H1 (cell line): ENCODE results near the gene RCBTB1. TPM values are rescaled to one million over a fixed set of nuclear protein-coding genes. Genes with fewer than 3 reads are reported as not detected.

Experiments used
- ATF2 ChIP-seq: IDR thresholded peaks from 2 replicates; pipeline ENCODE4 v1.6.1; 2012; ENCODE audit warnings: low read length, inconsistent platforms
- CHD2 ChIP-seq: IDR thresholded peaks from 2 replicates; pipeline ENCODE4 v1.6.1; 2012; ENCODE audit warnings: low read length, improper control_type of control experiment
- GABPA ChIP-seq: IDR thresholded peaks from 2 replicates; pipeline ENCODE4 v1.6.1; 2011; ENCODE audit warnings: mild to moderate bottlenecking, low read length, moderate library complexity, borderline replicate concordance; ENCODE audit not compliant: insufficient read depth
- KDM5A ChIP-seq: fragments of 200-600 bp; IDR thresholded peaks from 2 replicates; pipeline ENCODE4 v1.7.1; 2012; ENCODE audit warnings: mild to moderate bottlenecking, low read length, inconsistent platforms, mixed read lengths
- polyA plus RNA-seq, 7 experiments: library from polyadenylated mRNA; depleted of rRNA in 3 of 7; stranded (reverse) in 5 of 7; unstranded in 2 of 7; fragments of >200 nt in 5 of 7; fragments of 200-250 nt in 2 of 7; gene quantifications; 1 replicate in 5 of 7; 2 replicates in 1 of 7; 4 replicates in 1 of 7; pipeline versions ENCODE4 v1.2.1 to v1.2.3, GENCODE V29; 2011 to 2013; ENCODE audit warnings: missing spikeins in 2 of 7, mixed read lengths in 2 of 7
- total RNA-seq: library from RNA; stranded (reverse); fragmentation: NEBNext Ultra II Directional; extraction: Animal tissue kit (Norgen Biotek cat#: 25700); gene quantifications from 2 replicates; pipeline ENCODE4 v1.2.1, GENCODE V29; 2021
- TF ChIP-seq, protein P1 (sequence below): IDR thresholded peaks from 2 replicates; pipeline ENCODE4 v1.6.1; 2011; ENCODE audit warnings: low read depth, mild to moderate bottlenecking, low read length; ENCODE audit not compliant: insufficient read depth

RCBTB1 gene
- total and polyA plus RNA-seq, 2 of the 8 experiments (the other 6 are each of a cell fraction or from before 2014, with no cell fraction given) = 13.7 to 29.8 TPM

- TF ChIP-seq ATF2 = no peak
- TF ChIP-seq KDM5A = no peak
- TF ChIP-seq, protein P1, sequence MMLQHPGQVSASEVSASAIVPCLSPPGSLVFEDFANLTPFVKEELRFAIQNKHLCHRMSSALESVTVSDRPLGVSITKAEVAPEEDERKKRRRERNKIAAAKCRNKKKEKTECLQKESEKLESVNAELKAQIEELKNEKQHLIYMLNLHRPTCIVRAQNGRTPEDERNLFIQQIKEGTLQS = no peak
- TF ChIP-seq CHD2 = no peak
- TF ChIP-seq GABPA = no peak
These were observed 49.0 kb downstream of the RCBTB1 start (continued) for GRCh38 chr13:49536144-49536873.
